HEK293 (cell line): ENCODE data around the gene SCN8A.

Experiments used
- CTCF ChIA-PET: fragments of 350-600 bp; formaldehyde crosslinking; extraction: SDS; loops from one replicate; lab custom pipeline; 2021; ENCODE audit warnings: antibody characterized with exemption; lab: Yijun Ruan, JAX
- POLR2A ChIA-PET: fragments of 300-600 bp; formaldehyde crosslinking; extraction: SDS; loops from one replicate; lab custom pipeline; 2020; ENCODE audit warnings: antibody characterized with exemption, inconsistent platforms; lab: Yijun Ruan, JAX
- H3K27ac ChIP-seq: fragments of 200-500 bp; sonication (Bioruptor generic); 2 replicates; pipeline ENCODE4 v1.5.1; 2014; ENCODE audit warnings: low read depth, low read length, control low read depth, inconsistent platforms; ENCODE audit errors: extremely low read depth
- H3K36me3 ChIP-seq, 2 experiments: fragments of 200-500 bp in 1 of 2; sonication (Bioruptor generic) in 1 of 2; 1 replicate in 1 of 2; 2 replicates in 1 of 2; pipeline ENCODE4 v1.5.1; 2014 to 2017; ENCODE audit warnings: inconsistent platforms in 2 of 2, low read length in 2 of 2; ENCODE audit not compliant: control insufficient read depth in 2 of 2, insufficient read depth in 1 of 2
- H3K4me1 ChIP-seq: fragments of 200-500 bp; sonication (Bioruptor generic); 2 replicates; pipeline ENCODE4 v1.5.1; 2014; ENCODE audit warnings: mild to moderate bottlenecking, low read length, inconsistent platforms; ENCODE audit not compliant: control insufficient read depth, insufficient read depth
- H3K4me3 ChIP-seq: 2 replicates; pipeline ENCODE4 v1.5.1; 2011; ENCODE audit warnings: low read depth, mild to moderate bottlenecking, control low read depth, low read length, moderate library complexity
- H3K9me3 ChIP-seq: fragments of 200-500 bp; sonication (Bioruptor generic); 2 replicates; pipeline ENCODE4 v1.5.1; 2014; ENCODE audit warnings: low read depth, low read length, inconsistent platforms; ENCODE audit not compliant: control insufficient read depth, insufficient read depth
- EGR2 ChIP-seq: fragments of 450-650 bp; formaldehyde crosslinking; IDR thresholded peaks from 2 replicates; pipeline ENCODE4 v1.5.1; 2016; ENCODE audit warnings: low read depth, missing biosample characterization, missing genetic modification characterization
- GLI2 ChIP-seq: fragments of 450-650 bp; formaldehyde crosslinking; IDR thresholded peaks from 2 replicates; pipeline ENCODE4; 2017; ENCODE audit warnings: missing biosample characterization, missing genetic modification characterization, low read depth, borderline replicate concordance
- GLIS1 ChIP-seq: fragments of 450-650 bp; formaldehyde crosslinking; IDR thresholded peaks from 2 replicates; pipeline ENCODE4 v1.5.1; 2016; ENCODE audit warnings: missing biosample characterization, missing genetic modification characterization
- IKZF3 ChIP-seq: fragments of 450-650 bp; IDR thresholded peaks from 2 replicates; pipeline ENCODE4 v1.5.0; 2018; ENCODE audit warnings: missing biosample characterization, mild to moderate bottlenecking, missing genetic modification characterization, moderate library complexity
- KLF16 ChIP-seq: fragments of 450-650 bp; formaldehyde crosslinking; IDR thresholded peaks from 2 replicates; pipeline ENCODE4 v1.5.1; 2017; ENCODE audit warnings: missing biosample characterization, missing genetic modification characterization
- SCRT2 ChIP-seq: fragments of 450-650 bp; formaldehyde crosslinking; IDR thresholded peaks from 2 replicates; pipeline ENCODE4 v1.5.1; 2016; ENCODE audit warnings: missing biosample characterization, missing genetic modification characterization
- SETDB1 ChIP-seq: IDR thresholded peaks from one replicate; pipeline ENCODE4 v1.6.1; 2017; ENCODE audit warnings: mild to moderate bottlenecking, low read length, moderate library complexity, mixed read lengths; ENCODE audit not compliant: insufficient read length
- YY1 ChIP-seq: fragments of 450-650 bp; formaldehyde crosslinking; IDR thresholded peaks from 2 replicates; pipeline ENCODE4 v1.5.1; 2018; ENCODE audit warnings: missing biosample characterization, missing genetic modification characterization
- ZEB2 ChIP-seq: fragments of 450-650 bp; formaldehyde crosslinking; IDR thresholded peaks from 2 replicates; pipeline ENCODE4 v1.5.1; 2016; ENCODE audit warnings: missing biosample characterization, missing genetic modification characterization
- ZNF138 ChIP-seq: fragments of 450-650 bp; formaldehyde crosslinking; IDR thresholded peaks from 2 replicates; pipeline ENCODE4 v1.5.1; 2016; ENCODE audit warnings: missing biosample characterization, missing genetic modification characterization, borderline replicate concordance
- ZNF214 ChIP-seq: fragments of 450-650 bp; formaldehyde crosslinking; IDR thresholded peaks from 2 replicates; pipeline ENCODE4 v1.5.1; 2017; ENCODE audit warnings: missing biosample characterization, mild to moderate bottlenecking, missing genetic modification characterization, borderline replicate concordance
- ZNF223 ChIP-seq: fragments of 450-650 bp; formaldehyde crosslinking; IDR thresholded peaks from 2 replicates; pipeline ENCODE4 v1.5.1; 2016; ENCODE audit warnings: missing biosample characterization, missing genetic modification characterization
- ZNF266 ChIP-seq: fragments of 450-650 bp; formaldehyde crosslinking; IDR thresholded peaks from 2 replicates; pipeline ENCODE4 v1.5.1; 2016; ENCODE audit warnings: missing biosample characterization, missing genetic modification characterization, low read depth
- ZNF324 ChIP-seq: fragments of 450-650 bp; formaldehyde crosslinking; IDR thresholded peaks from 2 replicates; pipeline ENCODE4 v1.5.1; 2016; ENCODE audit warnings: missing biosample characterization, missing genetic modification characterization
- ZNF366 ChIP-seq: fragments of 450-650 bp; formaldehyde crosslinking; conservative IDR thresholded peaks from 2 replicates; pipeline ENCODE4 v1.5.1; 2016; ENCODE audit warnings: missing biosample characterization, missing genetic modification characterization
- ZNF416 ChIP-seq: fragments of 450-650 bp; formaldehyde crosslinking; IDR thresholded peaks from 2 replicates; pipeline ENCODE4 v1.5.1; 2016; ENCODE audit warnings: missing biosample characterization, missing genetic modification characterization
- ZNF600 ChIP-seq: fragments of 450-650 bp; formaldehyde crosslinking; IDR thresholded peaks from 2 replicates; pipeline ENCODE4 v1.5.1; 2016; ENCODE audit warnings: missing biosample characterization, missing genetic modification characterization
- ZNF660 ChIP-seq: fragments of 450-650 bp; IDR thresholded peaks from 2 replicates; pipeline ENCODE4 v1.5.1; 2018; ENCODE audit warnings: missing biosample characterization, mild to moderate bottlenecking, missing genetic modification characterization
- TF ChIP-seq, protein P1 (sequence below): fragments of 450-650 bp; formaldehyde crosslinking; IDR thresholded peaks from 2 replicates; pipeline ENCODE4 v1.5.1; 2016; ENCODE audit warnings: missing biosample characterization, missing genetic modification characterization
- TF ChIP-seq, protein P2 (sequence below): fragments of 450-650 bp; formaldehyde crosslinking; IDR thresholded peaks from 2 replicates; pipeline ENCODE4 v1.5.1; 2016; ENCODE audit warnings: missing biosample characterization, missing genetic modification characterization

SCN8A gene

DNA sequence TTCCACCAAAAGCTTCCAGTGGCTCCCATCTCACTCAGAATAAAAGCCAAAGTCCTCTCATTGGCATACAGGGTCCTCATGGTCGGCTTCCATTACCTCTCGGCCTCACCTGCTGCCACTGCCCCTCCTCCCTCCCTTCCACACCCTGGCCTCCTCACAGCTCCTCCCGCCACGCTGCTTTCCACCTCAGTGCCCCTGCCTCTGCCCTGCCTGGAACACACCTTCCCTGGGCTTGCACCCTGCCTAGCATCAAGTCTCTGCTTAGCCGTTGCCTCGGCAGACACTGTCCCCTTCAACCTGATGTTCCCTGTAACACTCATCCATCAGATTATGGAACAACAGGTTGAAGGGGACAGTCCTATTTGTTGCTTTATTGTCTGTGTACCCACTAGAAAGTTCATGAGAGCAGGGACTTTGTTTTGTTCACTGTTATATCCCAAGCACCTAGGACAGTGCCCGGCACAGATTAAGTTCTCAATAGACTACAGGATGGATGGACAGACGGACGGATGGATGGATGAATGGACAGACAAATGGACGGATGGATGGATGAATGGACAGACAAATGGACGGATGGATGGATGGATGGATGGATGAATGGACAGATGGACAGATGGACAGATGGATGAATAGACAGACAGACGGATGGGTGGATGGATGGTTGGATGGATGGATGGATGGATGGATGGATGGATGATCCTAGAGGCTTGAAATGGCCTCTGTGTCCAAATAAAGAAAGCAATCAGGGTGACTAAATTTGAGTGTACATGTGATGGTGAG is 242.6 kb downstream of the SCN8A start:
- Histone ChIP-seq H3K36me3 (no peaks in the 10 kb centered on the region), H3K27ac (no peak overlapping the region), H3K9me3 (no peaks in the 10 kb centered on the region), H3K4me3 (no peak overlapping the region), H3K4me1 (no peaks in the 10 kb centered on the region)
- ChIA-PET POLR2A (no interaction called here), CTCF (interaction anchor here (1.1 to 1.8 kb wide), 2 partner anchors 10 to 42 kb away, joined by 3 to 6 read pairs; no protein-coding TSS in a partner anchor)
- TF ChIP-seq ZNF324 (tag by site-specific recombination) (no peak), EGR2 (tag by site-specific recombination) (no peak), ZNF366 (tag by site-specific recombination) (peak; percentile 99), SCRT2 (tag by site-specific recombination) (peak; percentile 61; the same call in 1 of the 2 replicates)
- TF ChIP-seq, protein P1, sequence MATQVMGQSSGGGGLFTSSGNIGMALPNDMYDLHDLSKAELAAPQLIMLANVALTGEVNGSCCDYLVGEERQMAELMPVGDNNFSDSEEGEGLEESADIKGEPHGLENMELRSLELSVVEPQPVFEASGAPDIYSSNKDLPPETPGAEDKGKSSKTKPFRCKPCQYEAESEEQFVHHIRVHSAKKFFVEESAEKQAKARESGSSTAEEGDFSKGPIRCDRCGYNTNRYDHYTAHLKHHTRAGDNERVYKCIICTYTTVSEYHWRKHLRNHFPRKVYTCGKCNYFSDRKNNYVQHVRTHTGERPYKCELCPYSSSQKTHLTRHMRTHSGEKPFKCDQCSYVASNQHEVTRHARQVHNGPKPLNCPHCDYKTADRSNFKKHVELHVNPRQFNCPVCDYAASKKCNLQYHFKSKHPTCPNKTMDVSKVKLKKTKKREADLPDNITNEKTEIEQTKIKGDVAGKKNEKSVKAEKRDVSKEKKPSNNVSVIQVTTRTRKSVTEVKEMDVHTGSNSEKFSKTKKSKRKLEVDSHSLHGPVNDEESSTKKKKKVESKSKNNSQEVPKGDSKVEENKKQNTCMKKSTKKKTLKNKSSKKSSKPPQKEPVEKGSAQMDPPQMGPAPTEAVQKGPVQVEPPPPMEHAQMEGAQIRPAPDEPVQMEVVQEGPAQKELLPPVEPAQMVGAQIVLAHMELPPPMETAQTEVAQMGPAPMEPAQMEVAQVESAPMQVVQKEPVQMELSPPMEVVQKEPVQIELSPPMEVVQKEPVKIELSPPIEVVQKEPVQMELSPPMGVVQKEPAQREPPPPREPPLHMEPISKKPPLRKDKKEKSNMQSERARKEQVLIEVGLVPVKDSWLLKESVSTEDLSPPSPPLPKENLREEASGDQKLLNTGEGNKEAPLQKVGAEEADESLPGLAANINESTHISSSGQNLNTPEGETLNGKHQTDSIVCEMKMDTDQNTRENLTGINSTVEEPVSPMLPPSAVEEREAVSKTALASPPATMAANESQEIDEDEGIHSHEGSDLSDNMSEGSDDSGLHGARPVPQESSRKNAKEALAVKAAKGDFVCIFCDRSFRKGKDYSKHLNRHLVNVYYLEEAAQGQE: peak; percentile 60

DNA sequence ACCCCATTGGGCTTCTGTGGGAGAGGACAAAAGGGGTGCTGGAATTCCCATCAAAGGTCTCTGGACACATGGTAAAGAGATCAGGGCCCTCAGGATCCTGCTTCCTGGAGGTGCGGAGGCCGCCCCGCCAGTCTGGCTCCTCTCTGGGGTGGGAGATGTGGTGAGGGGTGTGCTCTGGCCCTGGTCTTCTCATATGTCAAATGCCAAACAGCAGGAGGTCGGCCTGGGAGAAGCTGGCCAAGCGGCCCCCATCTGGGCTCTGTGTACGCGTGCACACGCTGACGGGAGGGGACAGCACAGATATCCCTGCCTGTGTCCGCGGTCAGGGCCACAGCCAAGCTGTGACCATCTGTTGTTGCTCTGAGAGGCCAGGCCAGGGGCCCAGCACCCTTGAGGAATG is 243.4 kb downstream of the SCN8A start:
- TF ChIP-seq ZEB2 (tag by site-specific recombination) (no peak), ZNF600 (tag by site-specific recombination) (no peak), ZNF266 (tag by site-specific recombination) (no peak), ZNF214 (tag by site-specific recombination) (no peak), IKZF3 (no peak), SETDB1 (no peak), ZNF138 (tag by site-specific recombination) (no peak), KLF16 (tag by site-specific recombination) (no peak), YY1 (tag by site-specific recombination) (no peak), ZNF416 (tag by site-specific recombination) (no peak), ZNF660 (tag by site-specific recombination) (no peak), ZNF223 (tag by site-specific recombination) (no peak), GLI2 (tag by site-specific recombination) (no peak), GLIS1 (tag by site-specific recombination) (no peak)
- TF ChIP-seq, protein P2, sequence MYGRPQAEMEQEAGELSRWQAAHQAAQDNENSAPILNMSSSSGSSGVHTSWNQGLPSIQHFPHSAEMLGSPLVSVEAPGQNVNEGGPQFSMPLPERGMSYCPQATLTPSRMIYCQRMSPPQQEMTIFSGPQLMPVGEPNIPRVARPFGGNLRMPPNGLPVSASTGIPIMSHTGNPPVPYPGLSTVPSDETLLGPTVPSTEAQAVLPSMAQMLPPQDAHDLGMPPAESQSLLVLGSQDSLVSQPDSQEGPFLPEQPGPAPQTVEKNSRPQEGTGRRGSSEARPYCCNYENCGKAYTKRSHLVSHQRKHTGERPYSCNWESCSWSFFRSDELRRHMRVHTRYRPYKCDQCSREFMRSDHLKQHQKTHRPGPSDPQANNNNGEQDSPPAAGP (tag by site-specific recombination): no peak
- H3K9me3 ChIP-seq: no peaks in the 10 kb centered on the region

More for the DNA sequence above, 243.4 kb downstream of the SCN8A start:
- Histone ChIP-seq H3K27ac (no peak overlapping the region), H3K4me3 (no peak overlapping the region), H3K4me1 (0 out of 2 replicates have a peak, but pooled peaks cover 1% of the 10 kb centered on the region), H3K36me3 (no peaks in the 10 kb centered on the region)
- ChIA-PET CTCF (interaction anchor here (2.7 kb wide), 1 partner anchor 11 kb away, joined by 13 read pairs; no protein-coding TSS in a partner anchor), POLR2A (no interaction called here)
